OCI-LY3 (cell line): ENCODE results near the gene MED27.

Experiments used
- H2AFZ ChIP-seq: fragments of 200-600, 300-600 bp; shearing (Covaris generic); 2 replicates; pipeline ENCODE4 v1.6.0; 2014; ENCODE audit warnings: antibody characterized with exemption, low read depth, low read length
- H3K27ac ChIP-seq: fragments of 200-600, 300-600 bp; sonication (generic); 2 replicates; pipeline ENCODE4 v1.5.1; 2014; ENCODE audit warnings: mild to moderate bottlenecking, low read length, moderate library complexity, mixed read lengths
- H3K27me3 ChIP-seq: fragments of 200-600, 300-600 bp; sonication (generic); 2 replicates; pipeline ENCODE4 v1.6.1; 2014; ENCODE audit warnings: low read depth, low read length, mixed read lengths
- H3K36me3 ChIP-seq: fragments of 200-600, 300-600 bp; sonication (generic); replicated peaks from 2 replicates; pipeline ENCODE3; 2014; ENCODE audit warnings: low read depth, low read length, mixed read lengths
- H3K4me1 ChIP-seq: fragments of 300-600, 200-600 bp; sonication (generic); 2 replicates; pipeline ENCODE4 v1.6.1; 2014; ENCODE audit warnings: low read length, mixed read lengths
- H3K4me2 ChIP-seq: fragments of 200-600, 300-600 bp; sonication (generic); 2 replicates; pipeline ENCODE4 v1.6.1; 2014; ENCODE audit warnings: low read length, mixed read lengths
- H3K4me3 ChIP-seq: fragments of 300-600, 200-600 bp; sonication (generic); 2 replicates; pipeline ENCODE4 v1.5.1; 2014; ENCODE audit warnings: antibody characterized with exemption, mild to moderate bottlenecking, low read length, moderate library complexity
- H3K79me2 ChIP-seq: fragments of 300-600, 200-600 bp; shearing (Covaris generic); 2 replicates; pipeline ENCODE4 v1.6.1; 2014; ENCODE audit warnings: mild to moderate bottlenecking, low read length, mixed read lengths
- H3K9ac ChIP-seq: fragments of 300-600, 200-600 bp; shearing (Covaris generic); 2 replicates; pipeline ENCODE4 v1.6.0; 2014; ENCODE audit warnings: mild to moderate bottlenecking, low read length, moderate library complexity
- H3K9me3 ChIP-seq: fragments of 200-600, 300-600 bp; shearing (Covaris generic); 2 replicates; pipeline ENCODE4 v1.6.1; 2014; ENCODE audit warnings: low read length, mixed read lengths; ENCODE audit not compliant: insufficient read depth
- H4K20me1 ChIP-seq: fragments of 200-600, 300-600 bp; sonication (generic); 2 replicates; pipeline ENCODE4 v1.6.1; 2016; ENCODE audit warnings: low read length, mixed read lengths; ENCODE audit not compliant: insufficient read depth
- EZH2phosphoT487 ChIP-seq: fragments of 200-600 bp; shearing (Covaris generic); IDR thresholded peaks from 2 replicates; pipeline ENCODE4 v1.6.1; 2018; ENCODE audit warnings: antibody characterized with exemption, mixed run types, low read depth
- TF ChIP-seq, protein P1 (sequence below): fragments of 200-600, 300-600 bp; sonication (generic); IDR thresholded peaks from 2 replicates; pipeline ENCODE4 v1.5.1; 2014; ENCODE audit warnings: antibody characterized with exemption, low read length, low read depth

Gene MED27

DNA sequence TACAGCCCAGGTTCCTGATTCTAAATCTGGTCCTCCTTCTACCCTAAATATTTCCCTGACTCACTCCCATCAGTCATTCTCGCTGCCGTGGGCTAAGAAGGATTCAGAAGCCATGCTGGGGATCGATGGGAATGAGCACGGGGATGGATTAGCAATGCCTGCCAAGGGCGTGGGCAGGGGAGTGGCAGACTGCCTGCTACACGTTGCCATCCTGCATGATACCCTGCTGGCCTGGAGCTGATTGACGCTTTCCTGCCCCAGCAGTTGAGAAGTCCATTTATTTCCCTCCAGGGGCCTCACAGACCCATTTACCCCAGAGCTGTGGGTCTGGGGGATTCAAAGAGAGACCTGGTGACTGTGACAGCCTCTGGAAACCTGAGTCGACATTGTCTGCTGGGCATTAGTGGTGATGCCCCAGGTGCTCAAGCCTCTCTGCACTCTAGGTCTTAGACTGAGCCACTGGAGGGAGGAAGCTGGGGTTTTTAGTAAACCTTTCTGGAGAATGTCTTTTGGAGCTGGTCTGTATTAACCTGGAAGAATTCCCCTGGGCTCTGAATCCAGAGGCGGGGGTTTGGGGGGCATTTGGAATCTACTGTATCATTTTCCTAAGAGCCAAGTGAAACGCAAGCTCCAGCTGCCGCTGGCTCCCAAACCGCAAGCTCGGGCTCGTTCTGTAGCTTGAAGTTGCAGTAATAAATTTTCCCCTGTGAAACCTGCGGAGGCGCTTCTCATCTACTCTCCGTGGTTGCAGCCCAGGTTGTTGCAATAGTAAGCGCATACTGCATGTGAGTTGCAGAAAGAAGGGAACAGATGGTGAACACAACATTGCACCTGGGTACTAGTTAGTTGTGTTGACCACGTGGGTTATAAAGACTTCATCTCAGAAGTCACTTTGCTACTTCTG is 263.4 kb downstream of the MED27 start:
- TF ChIP-seq, protein P1, sequence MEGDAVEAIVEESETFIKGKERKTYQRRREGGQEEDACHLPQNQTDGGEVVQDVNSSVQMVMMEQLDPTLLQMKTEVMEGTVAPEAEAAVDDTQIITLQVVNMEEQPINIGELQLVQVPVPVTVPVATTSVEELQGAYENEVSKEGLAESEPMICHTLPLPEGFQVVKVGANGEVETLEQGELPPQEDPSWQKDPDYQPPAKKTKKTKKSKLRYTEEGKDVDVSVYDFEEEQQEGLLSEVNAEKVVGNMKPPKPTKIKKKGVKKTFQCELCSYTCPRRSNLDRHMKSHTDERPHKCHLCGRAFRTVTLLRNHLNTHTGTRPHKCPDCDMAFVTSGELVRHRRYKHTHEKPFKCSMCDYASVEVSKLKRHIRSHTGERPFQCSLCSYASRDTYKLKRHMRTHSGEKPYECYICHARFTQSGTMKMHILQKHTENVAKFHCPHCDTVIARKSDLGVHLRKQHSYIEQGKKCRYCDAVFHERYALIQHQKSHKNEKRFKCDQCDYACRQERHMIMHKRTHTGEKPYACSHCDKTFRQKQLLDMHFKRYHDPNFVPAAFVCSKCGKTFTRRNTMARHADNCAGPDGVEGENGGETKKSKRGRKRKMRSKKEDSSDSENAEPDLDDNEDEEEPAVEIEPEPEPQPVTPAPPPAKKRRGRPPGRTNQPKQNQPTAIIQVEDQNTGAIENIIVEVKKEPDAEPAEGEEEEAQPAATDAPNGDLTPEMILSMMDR, result no peak
- no peak for TF ChIP-seq EZH2phosphoT487
- Histone ChIP-seq H3K4me2 (no peak overlapping the region), H3K27me3 (peaks cover 18% of the 10 kb centered on the region), H4K20me1 (no peaks in the 10 kb centered on the region), H3K9ac (no peak overlapping the region), H3K4me3 (no peak overlapping the region), H3K9me3 (no peaks in the 10 kb centered on the region), H3K4me1 (no peaks in the 10 kb centered on the region), H3K36me3 (no peaks in the 10 kb centered on the region), H3K27ac (no peak overlapping the region), H2AFZ (no peak overlapping the region), H3K79me2 (no peaks in the 10 kb centered on the region)

DNA sequence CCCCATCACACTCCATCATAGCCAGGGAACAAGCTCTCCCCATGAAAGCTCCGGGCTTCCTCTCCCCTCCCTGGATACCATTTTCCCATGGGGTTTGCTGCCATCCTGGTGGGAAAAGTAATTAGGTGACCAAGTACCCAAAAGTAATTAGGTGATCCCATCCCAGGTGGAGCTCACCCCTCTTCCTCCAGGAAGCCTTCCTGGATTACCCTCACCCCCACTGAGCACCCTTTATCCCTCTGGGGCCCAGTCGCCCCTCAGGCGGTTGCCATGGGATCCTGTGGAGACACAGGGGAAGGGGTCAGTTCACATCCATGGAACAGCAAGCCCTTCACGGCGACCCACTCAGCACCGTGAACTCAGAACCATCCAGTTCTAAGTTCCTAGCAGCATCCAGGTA is 265.0 kb downstream of the MED27 start:
- no peaks in the 10 kb centered on the region for H3K36me3 ChIP-seq
- no peak overlapping the region for H3K4me3 ChIP-seq
- no peaks in the 10 kb centered on the region for H3K9me3 ChIP-seq
- H3K9ac ChIP-seq, result no peak overlapping the region
- no peaks in the 10 kb centered on the region for H3K4me1 ChIP-seq
- H3K27me3 ChIP-seq, result peaks cover 11% of the 10 kb centered on the region
- no peak overlapping the region for H3K4me2 ChIP-seq
- no peak overlapping the region for H2AFZ ChIP-seq
- no peak overlapping the region for H3K27ac ChIP-seq
- no peaks in the 10 kb centered on the region for H3K79me2 ChIP-seq
- TF ChIP-seq, protein P1, result no peak
- no peak for TF ChIP-seq EZH2phosphoT487
- peaks cover 2% of the 10 kb centered on the region; the same call in 1 of the 2 replicates for H4K20me1 ChIP-seq

DNA sequence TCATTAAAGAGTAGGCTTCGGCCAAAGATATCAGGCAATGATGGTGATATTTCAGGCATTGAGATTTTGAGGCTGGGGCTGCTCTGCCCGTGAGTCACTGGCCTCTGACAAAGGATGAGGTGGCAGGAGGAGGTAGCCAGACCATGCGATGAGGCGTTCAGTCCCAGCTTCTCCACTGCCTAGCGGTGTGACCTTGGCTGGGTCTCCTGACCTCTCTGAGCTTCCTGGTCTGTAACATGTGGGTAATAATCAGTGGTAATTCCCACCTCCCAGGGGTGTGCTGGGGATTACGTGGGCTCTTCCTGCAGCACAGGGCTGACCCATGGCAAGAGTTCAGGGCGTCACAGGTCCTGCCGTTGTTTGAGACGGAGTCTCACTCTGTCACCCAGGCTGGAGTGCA is 266.6 kb downstream of the MED27 start:
- Histone ChIP-seq H3K4me2 (no peak overlapping the region), H2AFZ (no peak overlapping the region), H4K20me1 (peaks cover 6% of the 10 kb centered on the region; the same call in 1 of the 2 replicates), H3K27ac (no peak overlapping the region), H3K4me1 (no peaks in the 10 kb centered on the region), H3K79me2 (no peaks in the 10 kb centered on the region), H3K27me3 (peaks cover 6% of the 10 kb centered on the region; the same call in 1 of the 2 replicates), H3K9me3 (no peaks in the 10 kb centered on the region), H3K36me3 (no peaks in the 10 kb centered on the region), H3K4me3 (no peak overlapping the region), H3K9ac (no peak overlapping the region)
- TF ChIP-seq, protein P1, result no peak
- no peak for TF ChIP-seq EZH2phosphoT487

DNA sequence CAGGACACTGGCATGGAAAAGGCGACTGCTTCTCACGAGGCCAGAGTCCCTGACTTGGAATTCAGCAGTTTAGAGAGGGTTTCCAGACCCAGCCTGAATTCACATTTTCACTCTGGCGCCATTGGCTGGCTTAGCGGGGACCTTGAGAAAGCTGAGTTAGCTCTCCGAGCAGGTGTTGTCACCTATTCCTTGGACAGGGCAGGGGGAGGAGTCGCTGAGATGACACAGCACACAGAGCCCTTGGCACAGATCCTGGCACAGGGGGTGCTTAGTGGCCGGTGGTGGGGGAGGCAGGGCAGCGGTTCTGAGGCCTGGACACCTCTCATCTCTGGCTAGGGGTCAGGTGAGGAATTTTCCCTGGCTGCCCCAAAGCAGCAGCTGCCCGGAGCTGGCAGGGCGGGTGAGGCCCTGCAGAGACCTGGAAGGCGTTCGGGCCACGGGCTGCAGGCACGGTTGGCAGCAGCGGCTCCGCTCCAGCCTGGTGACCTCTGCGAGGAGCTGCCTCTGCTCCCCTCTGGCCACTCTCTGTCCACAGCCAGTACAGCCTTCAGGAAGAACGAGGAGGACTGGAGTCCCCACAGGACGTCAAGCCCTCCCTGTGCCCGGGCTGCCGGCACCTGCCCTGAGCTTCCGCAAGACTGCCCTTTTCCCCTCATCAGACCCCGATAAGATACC is 267.4 kb downstream of the MED27 start:
- Histone ChIP-seq H2AFZ (no peak overlapping the region), H3K27ac (no peak overlapping the region), H3K4me3 (no peak overlapping the region), H3K4me2 (no peak overlapping the region), H3K9ac (no peak overlapping the region), H3K9me3 (no peaks in the 10 kb centered on the region), H3K36me3 (no peaks in the 10 kb centered on the region), H3K79me2 (no peaks in the 10 kb centered on the region), H3K27me3 (peaks cover 6% of the 10 kb centered on the region; the same call in 1 of the 2 replicates), H4K20me1 (peaks cover 6% of the 10 kb centered on the region; the same call in 1 of the 2 replicates), H3K4me1 (no peaks in the 10 kb centered on the region)
- TF ChIP-seq, protein P1, result no peak
- TF ChIP-seq EZH2phosphoT487, result no peak
